Measurements from ENCODE around the gene SPSB4.

Gene SPSB4

GRCh38 chr3:141191097-141191749, 140.1 kb downstream of the SPSB4 start:
- Mint-ChIP-seq H3K9me3 (no peaks in the 10 kb centered on the region), H3K36me3 (ENCODE audit: insufficient read depth) (no peaks in the 10 kb centered on the region), H3K27me3 (peaks cover 9 to 46% of the 10 kb centered on the region in 2 donors), H3K4me1 (ENCODE audit: low read depth in 2 of 2) (peaks cover 0 to 5% of the 10 kb centered on the region in 2 donors), H3K27ac (no peak overlapping the region), H3K4me3 (no peak overlapping the region)
- DNase-seq (no peak), ATAC-seq (replicated peaks) (no peak)

- no peak overlapping the region for H3K27ac Mint-ChIP-seq
- DNase-seq (peak; percentile 97 to 100 (median 98)), ATAC-seq (replicated peaks) (peak; percentile 100)
- no peaks in the 10 kb centered on the region for H3K9me3 Mint-ChIP-seq
- peaks cover 0 to 5% of the 10 kb centered on the region in 2 donors for H3K4me1 Mint-ChIP-seq (ENCODE audit: low read depth in 2 of 2)
- H3K27me3 Mint-ChIP-seq: peaks cover 9 to 58% of the 10 kb centered on the region in 2 donors
- no peaks in the 10 kb centered on the region for H3K36me3 Mint-ChIP-seq (ENCODE audit: insufficient read depth)
- H3K4me3 Mint-ChIP-seq: no peak overlapping the region
Measured at GRCh38 chr3:141192345-141192744, 141.2 kb downstream of the SPSB4 start.

- Mint-ChIP-seq H3K36me3 (ENCODE audit: insufficient read depth) (no peaks in the 10 kb centered on the region), H3K4me1 (ENCODE audit: low read depth in 2 of 2) (peaks cover 0 to 5% of the 10 kb centered on the region in 2 donors), H3K9me3 (no peaks in the 10 kb centered on the region), H3K4me3 (no peak overlapping the region), H3K27me3 (peaks cover 9 to 51% of the 10 kb centered on the region in 2 donors), H3K27ac (no peak overlapping the region)
- ATAC-seq (replicated peaks) (no peak), DNase-seq (no peak)
Measured at GRCh38 chr3:141193066-141193830, 142.1 kb downstream of the SPSB4 start.

All from effector memory CD8-positive, alpha-beta T cell (primary cell).